DMS79 treated with DMSO at 0.1 percent for 48 hours (cell line): ENCODE data around the gene SUB1.
"Not testable (repeated sequence)": the region's sequence is repeated elsewhere in the genome, so short reads cannot be mapped to it uniquely, and the experiment has no call there.

ENCODE experiments used
- DNase-seq: peaks from one replicate; lab custom pipeline; 2025; lab: John Stamatoyannopoulos, UW

Gene SUB1

GRCh38 chr5:32585446-32586275, at the start of gene SUB1:
TSS of gene SUB1 (plus strand) at chr5:32585557. CDS start at chr5:32588513, 2,956 bp downstream.
- DNase-seq, result peak; percentile 75

GRCh38 chr5:32536246-32536645, 49.1 kb upstream of the SUB1 start:
- no peak for DNase-seq

- DNase-seq, result not testable (repeated sequence)
These were observed 47.8 kb upstream of the SUB1 start for GRCh38 chr5:32537437-32538029.

GRCh38 chr5:32538031-32538547, 47.3 kb upstream of the SUB1 start:
- no peak for DNase-seq

GRCh38 chr5:32539981-32540845, 45.1 kb upstream of the SUB1 start:
- DNase-seq, result no peak

- no peak for DNase-seq
These were observed 44.1 kb upstream of the SUB1 start for GRCh38 chr5:32541241-32541640.

GRCh38 chr5:32542216-32543059, 42.9 kb upstream of the SUB1 start:
- DNase-seq, result no peak

GRCh38 chr5:32543291-32543690, 42.1 kb upstream of the SUB1 start:
- no peak for DNase-seq

GRCh38 chr5:32545102-32545800, 40.1 kb upstream of the SUB1 start:
- no peak for DNase-seq

- no peak for DNase-seq
These were observed 34.2 kb upstream of the SUB1 start for GRCh38 chr5:32551194-32551593.

- DNase-seq, result no peak
These were observed 33.5 kb upstream of the SUB1 start for GRCh38 chr5:32551865-32552264.

- not testable (repeated sequence) for DNase-seq
These were observed 32.9 kb upstream of the SUB1 start for GRCh38 chr5:32552491-32552890.

- no peak for DNase-seq
These were observed 32.4 kb upstream of the SUB1 start for GRCh38 chr5:32552936-32553335.

- DNase-seq, result not testable (repeated sequence)
These were observed 31.1 kb upstream of the SUB1 start for GRCh38 chr5:32554181-32554780.

GRCh38 chr5:32556543-32556942, 28.8 kb upstream of the SUB1 start:
- DNase-seq, result not testable (repeated sequence)

GRCh38 chr5:32559411-32559810, 25.9 kb upstream of the SUB1 start:
- DNase-seq, result no peak

- no peak for DNase-seq
These were observed 25.4 kb upstream of the SUB1 start for GRCh38 chr5:32559921-32560320.

- no peak for DNase-seq
These were observed 23.3 kb upstream of the SUB1 start for GRCh38 chr5:32562056-32562455.

GRCh38 chr5:32562843-32563242, 22.5 kb upstream of the SUB1 start:
- DNase-seq, result no peak

GRCh38 chr5:32563614-32564013, 21.7 kb upstream of the SUB1 start:
- DNase-seq, result no peak
